ENCODE measurements around the gene RBM34.

The RBM34 gene

DNA sequence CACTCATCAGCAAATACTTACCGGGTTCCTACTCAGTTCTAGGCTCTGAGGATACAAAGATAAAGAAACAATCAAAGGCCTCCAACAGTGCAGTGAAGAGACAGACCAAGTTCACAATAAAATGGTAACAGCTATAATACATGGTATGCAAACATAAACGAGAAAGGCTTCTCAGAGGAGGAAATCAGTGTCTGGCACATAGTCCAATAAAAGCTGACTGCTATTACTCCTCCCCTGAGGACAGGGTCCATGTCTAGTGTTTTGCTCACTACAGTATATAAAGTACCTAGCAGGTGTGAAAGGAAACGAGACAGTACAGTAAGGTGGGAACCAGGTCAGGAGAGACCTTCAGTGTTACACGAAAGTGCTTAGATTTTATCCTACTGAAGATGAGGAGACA lies 4.3 kb downstream of the RBM34 start:
- DNase-seq (ENCODE audit: extremely low spot score, insufficient read length, low read depth) (no peak), FAIRE-seq (no peak)

DNA sequence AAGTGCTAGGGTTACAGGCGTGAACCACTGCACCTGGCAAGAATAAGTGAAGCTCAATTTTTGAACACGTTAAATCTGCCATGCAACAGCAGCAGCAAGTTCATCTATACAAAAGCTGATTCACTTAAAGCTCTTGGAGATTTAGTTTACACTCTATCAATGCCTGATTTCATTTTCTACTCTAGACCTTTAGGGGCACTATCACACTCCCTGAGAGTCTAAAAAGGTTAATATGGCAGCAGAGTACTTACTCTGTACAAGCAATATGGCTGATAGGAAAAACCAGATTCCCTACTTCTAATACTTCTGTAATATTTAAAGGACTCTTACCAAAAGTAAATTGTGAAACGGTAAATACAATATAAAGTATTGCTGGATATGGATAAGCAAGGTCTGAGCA lies 4.8 kb downstream of the RBM34 start:
- DNase-seq (ENCODE audit: extremely low spot score, insufficient read length, low read depth) (no peak), FAIRE-seq (no peak)

DNA sequence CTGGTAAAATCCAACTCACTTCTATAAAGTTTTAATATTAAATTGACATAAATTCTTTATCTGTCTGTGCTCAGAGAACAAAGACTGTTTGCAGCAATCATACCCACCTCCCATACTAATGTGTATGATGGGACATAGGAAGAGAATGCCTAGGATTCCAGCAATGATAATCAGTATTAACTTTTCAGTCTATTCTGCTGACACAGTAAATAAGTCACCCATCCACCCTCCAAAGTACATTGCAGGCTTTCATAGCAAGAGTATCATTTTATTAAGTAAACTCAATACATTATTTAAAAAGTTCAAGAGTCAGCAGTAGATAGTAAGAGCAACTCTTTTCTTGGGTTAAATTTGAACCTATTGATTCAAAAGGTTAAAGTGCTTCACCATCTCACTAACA lies 8.8 kb downstream of the RBM34 start:
- DNase-seq (ENCODE audit: extremely low spot score, insufficient read length, low read depth) (no peak), FAIRE-seq (no peak)

DNA sequence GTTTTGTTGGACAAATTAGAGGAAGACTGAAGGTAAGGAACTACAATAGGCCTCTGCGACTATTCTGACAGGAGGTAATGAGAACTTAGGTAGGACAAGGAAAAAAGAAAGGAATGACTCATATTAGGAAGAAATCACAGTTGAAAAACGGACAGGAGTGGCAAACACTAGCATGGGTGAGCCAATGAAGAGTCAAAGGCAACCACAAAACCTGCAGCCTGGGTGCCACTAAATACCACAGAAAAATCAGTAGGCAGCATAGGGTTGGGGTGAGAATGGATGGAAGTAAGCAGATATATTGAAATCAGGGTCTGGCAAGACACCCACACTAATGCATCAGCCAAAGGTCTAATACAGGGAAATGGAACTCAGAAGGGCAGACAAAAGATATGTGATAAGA lies 10.0 kb downstream of the RBM34 start:
- no peak for DNase-seq (ENCODE audit: extremely low spot score, insufficient read length, low read depth)
- no peak for FAIRE-seq

DNA sequence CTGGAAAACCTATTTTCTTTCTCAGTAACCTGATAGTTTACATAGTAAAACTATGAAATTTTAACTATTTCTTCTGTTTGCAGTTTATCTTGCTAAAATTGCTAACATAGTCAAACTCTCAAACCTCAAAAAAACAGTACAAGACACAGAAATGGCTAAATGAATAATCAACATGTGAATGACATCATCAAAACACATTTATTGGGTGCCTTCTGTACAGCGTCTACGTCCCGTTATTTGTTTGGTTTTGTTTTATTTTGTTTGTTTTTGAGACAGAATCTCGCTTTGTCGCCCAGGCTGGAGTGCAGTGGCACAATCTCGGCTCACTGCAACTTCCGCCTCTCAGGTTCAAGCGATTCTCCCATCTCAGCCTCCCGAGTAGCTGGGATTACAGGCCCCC lies 11.2 kb downstream of the RBM34 start:
- no peak for DNase-seq (ENCODE audit: extremely low spot score, insufficient read length, low read depth)
- no peak for FAIRE-seq

DNA sequence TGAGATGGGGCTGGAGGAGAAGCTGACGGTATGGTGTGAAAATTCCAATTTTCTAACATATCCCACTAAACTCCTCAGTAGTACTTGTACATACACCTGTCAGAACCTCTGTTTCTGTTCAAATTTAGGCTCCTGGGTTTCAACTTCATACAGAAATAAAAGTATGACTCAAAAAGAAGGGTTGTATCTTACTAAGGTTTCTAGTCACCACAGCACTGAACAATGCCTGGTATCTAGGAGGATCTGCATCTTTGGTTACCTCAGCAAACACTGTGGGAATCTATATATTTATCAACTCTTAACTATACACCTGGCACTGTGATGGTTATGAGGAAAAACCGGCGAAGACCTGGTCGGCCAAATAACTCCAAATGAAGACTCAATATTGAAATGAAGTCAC lies 13.8 kb downstream of the RBM34 start:
- no peak for FAIRE-seq
- no peak for DNase-seq (ENCODE audit: extremely low spot score, insufficient read length, low read depth)

DNA sequence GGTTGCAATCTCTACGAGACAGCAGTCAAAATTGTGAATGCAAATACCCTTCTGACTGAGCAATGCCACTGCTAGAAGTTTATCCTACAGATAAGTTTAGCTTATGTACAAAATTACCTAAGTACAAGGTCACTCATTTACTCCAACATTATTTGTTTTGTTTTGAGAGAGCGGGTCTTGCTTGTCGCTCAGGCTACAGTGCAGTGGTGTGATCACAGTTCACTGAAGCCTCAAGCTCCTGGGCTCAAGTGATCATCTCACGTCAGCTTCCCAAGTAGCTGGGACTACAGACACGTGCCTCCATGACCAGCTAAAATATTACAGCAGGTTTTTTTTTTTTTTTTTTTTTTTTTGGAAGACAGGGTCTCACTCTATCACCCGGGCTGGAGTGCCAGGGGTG lies 15.4 kb downstream of the RBM34 start:
- FAIRE-seq (no peak), DNase-seq (ENCODE audit: extremely low spot score, insufficient read length, low read depth) (no peak)

DNA sequence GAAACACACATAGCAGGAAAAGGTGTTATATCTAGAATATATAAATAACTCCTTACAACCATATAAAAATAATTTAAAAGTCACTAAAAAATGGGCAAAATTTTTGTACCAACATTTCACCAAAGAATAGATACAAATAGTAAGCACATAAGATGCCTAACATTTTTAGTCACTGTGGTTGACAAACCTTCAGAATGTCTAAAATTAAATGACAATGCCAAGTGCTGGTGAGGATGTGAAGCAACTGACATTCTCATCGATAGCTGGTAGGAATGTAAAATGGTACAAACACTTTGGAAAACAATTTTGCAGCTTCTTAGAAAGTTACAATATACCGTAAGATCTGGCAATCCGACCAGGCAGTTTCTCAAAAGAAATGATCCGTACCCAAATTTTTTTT lies 18.1 kb downstream of the RBM34 start:
- DNase-seq (ENCODE audit: extremely low spot score, insufficient read length, low read depth) (no peak), FAIRE-seq (no peak)

DNA sequence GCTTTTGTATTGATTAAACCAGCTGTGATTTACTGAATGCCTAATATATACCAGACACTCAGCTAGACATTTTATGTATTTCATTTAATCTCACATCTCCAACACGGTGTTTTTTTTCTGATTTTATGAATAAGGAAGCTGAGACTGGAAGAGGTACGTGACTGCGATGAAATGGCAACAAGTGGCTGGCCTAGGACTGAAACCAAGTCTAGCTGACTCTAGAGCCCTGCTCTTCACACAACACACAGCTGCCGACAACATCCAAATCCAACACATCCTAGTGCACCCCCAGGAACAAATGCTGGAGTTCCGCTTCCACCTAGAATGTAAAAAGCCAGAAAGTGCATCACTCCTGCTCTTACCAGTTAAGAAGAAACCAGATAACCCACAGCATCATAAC lies 21.7 kb downstream of the RBM34 start:
- DNase-seq (ENCODE audit: extremely low spot score, insufficient read length, low read depth) (no peak), FAIRE-seq (no peak)

DNA sequence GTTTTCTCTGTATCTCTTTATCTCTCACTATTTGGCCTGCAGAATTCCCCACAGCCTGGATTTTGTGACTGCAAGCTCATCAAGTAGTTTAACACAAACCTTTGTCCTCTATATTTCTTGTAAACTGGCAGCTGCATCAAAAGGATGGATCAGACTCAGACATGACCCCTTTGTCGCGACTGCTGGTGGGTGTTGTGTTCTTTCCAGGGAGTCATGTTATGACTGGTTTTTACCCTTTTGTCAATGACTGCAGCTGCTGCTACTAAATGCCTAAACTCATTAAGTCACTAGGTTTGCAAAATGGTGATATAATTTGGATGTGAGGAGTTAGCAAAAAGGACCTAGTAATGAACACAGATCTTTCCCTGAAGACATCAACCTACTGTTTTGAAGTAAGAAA lies 22.2 kb downstream of the RBM34 start:
- no peak for DNase-seq (ENCODE audit: extremely low spot score, insufficient read length, low read depth)
- no peak for FAIRE-seq

DNA sequence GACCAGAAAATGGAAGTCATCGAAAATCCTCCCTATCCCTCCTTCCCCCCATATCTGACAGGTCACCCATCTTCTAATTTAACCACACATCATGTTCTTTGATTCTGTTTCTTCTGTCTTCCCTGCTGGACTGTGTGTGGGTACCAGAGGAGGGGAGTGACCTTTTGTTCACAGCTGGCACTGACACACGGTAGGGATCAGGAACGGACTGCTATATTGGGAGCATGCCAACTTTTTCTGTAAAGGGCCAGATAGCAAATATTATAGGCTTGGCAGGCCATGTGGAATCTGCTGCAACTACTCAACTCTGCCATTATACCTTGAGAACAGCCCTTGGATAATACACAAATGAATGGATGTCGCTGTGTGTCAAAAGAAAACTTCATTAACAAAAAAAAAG lies 24.9 kb downstream of the RBM34 start:
- FAIRE-seq (no peak), DNase-seq (ENCODE audit: extremely low spot score, insufficient read length, low read depth) (no peak)

DNA sequence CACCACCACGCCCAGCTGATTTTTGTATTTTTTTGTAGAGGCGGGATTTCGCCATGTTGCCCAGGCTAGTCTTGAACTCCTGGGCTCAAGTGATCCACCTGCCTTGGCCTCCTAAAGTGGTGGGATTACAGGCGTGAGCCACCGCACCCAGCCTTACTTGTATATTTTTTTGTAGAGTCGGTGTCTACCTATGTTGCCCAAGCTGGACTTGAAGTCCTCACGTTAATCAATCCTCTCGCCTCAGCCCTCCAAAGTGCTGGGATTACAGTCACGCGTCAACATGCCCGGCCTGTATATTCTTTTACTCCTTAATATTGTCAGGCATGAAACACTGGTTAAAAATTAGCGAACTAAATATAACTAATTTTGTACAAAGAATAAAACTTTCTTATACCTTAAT lies 26.9 kb downstream of the RBM34 start:
- no peak for FAIRE-seq
- DNase-seq (ENCODE audit: extremely low spot score, insufficient read length, low read depth) = no peak

DNA sequence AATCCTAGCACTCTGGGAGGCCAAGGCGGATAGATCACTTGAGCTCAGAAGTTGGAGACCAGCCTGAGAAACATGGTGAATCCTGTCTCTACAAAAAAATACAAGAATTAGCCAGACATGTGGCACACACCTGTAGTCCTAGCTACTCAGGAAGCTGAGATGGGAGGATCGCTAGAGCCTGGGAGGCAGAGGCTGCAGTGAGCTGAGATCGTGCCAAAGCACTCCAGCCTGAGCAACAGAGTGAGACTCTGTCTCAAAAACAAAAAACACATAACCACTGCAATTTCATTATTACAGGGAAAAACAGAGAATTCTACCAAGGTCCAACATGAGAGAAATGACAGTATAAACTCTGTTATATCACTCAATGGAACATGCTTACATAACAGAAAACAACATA lies 28.0 kb downstream of the RBM34 start:
- no peak for DNase-seq (ENCODE audit: extremely low spot score, insufficient read length, low read depth)
- no peak for FAIRE-seq

DNA sequence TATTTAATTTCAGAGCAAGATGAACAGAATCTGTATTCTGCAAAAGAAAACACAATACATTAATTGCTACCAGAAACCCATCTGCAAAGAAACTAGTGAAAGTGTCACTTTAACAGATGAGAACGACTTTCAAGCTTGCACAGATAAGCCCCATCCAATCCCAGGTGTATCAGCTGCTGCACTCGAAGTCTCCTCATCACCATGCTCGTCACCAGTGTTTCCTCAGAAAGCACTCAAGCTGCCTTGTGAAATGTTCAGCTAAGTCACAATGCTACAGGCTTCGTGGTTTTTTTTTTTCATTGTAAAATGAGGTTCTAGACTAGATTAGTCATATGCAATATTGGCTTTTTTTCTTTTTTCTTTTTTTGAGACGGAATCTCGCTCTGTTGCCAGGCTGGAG lies 29.1 kb downstream of the RBM34 start:
- DNase-seq (ENCODE audit: extremely low spot score, insufficient read length, low read depth) (no peak), FAIRE-seq (no peak)

DNA sequence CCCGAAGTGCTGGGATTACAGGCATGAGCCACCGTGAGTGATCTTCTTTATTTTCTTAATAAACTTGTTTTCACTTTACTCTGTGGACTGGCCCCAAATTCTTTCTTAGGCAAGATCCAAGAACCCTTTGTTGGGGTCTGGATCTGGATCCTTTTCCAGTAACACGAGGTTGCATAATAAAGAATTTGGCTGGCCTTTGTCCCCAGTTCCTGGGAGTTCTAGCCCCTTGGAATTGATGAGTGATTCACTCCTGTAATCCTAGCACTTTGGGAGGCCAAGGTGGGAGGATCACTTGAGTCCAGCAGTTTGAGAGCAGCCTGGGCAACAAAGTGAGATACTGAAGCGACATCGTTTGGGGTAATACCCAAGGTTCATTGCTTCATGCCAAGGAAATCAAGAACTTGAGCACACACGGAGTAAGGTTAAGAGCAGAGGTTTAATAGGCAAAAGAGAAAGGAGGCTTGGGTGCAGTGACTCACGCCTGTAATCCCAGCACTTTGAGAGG lies 30.2 kb downstream of the RBM34 start:
- DNase-seq (ENCODE audit: extremely low spot score, insufficient read length, low read depth) (no peak), FAIRE-seq (no peak)

DNA sequence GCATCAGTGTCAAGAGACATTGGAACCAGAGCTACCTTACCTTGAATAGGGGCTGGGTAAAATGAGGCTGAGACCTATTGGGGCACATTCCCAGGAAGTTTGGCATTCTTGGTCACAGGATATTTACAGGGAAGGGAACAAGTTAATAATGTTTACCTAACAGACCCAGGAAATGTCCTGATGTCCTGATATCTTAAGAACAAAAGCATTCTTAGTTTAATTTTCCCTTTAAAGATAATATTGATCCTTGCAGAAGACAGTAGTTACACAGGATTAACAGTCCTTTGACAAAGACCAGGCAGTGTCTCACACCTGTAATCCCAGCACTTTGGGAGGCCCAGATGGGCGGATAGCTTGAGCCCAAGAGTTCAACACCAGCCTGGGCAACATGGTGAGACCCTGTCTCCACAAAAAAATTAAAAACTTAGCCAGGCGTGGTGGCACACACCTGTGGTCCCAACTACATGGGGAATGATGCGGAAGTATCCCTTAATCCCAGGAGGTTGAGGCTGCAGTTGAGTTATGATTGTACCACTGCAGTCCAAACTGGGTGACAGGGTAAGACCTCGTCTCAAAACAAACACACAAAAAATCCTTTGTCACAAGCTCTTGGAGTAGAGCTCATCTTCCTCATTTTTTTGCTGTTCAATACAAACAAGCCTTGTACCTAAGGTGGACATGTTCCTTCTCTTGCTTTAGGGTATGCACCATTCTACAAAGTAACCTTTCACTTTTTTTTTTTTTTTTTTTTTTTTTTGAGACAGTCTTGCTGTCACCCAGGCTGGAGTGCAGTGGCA lies 31.1 kb downstream of the RBM34 start:
- DNase-seq (ENCODE audit: extremely low spot score, insufficient read length, low read depth) (no peak), FAIRE-seq (no peak)

DNA sequence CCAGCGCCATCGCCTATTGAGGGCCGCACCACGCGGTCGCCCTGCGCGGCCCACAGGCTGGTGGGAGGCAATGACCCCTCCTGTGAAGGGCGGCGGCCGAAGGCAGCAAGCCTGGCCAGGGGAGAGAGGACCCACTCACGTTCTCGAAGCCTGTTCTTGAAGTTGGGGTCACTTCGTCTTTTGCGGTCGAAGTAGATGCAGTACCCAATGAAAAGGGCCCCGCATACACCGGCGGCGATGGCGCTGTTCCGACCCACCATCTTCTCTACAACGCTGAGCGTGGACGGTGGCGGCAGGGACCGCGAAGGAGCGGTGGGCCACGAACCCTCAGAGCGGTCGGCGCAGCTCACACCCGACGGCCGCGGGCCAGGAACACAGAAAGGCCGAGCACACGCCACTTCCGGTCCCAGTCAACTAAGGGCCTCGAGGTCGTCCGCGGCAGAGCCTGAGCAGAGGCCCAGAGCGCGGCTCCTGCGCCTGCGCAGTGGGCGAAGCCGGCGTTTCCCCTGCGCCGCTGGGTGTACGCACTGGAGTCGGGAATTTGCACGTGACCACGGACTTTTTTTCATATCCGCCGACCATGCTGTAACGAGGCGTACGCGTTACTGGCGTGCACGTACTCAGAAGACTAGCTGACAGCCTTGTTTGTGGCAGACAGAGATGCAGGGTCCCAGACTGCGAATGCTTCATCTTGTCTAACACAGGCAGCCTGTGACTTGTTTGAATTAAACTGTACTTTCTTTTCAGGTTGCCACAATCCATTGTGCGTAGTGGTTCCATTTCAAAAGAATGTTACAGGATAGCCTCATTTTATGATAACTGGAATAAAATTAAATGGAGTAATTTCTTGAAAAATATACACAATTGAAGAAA lies 32.4 kb downstream of the RBM34 start, which contains the start of gene TOMM20:
Gene TOMM20, minus strand, starts transcription at position 382 of the 873 bp plus-strand sequence. Its CDS starts 122 bp downstream, at position 260.
- DNase-seq (ENCODE audit: extremely low spot score, insufficient read length, low read depth) (peak; percentile 96), FAIRE-seq (peak; percentile 95)

DNA sequence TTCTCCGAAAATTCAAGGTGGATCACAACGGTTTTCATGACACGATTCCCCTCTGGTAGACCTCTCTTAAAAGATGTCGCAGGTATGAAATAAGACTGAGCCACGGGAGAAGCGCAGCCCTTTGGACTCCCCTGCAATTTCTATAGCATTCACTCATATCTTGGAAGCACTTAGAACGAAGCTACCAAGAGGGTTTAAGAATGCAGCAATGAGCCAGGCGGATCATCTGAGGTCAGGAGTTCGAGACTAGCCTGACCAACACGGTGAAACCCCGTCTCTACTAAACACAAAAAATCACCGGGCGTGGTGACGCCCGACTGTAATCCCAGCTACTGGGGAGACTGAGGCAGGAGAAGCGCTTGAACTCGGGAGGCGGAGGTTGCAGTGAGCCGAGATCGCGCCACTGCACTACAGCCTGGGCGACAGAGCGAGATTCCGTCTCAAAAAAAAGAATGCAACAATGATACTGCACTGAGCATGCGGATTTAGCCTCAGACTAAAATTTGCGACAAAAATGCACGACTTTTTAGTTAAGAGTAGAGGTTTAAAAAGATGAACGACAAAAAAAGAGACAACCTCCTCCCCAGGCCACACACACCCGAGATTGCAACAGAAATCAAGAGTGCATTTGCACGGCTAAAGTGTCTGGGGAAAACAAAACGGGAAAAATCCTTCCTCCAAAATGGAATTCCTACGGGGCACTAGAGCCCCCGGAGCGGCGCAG lies 33.2 kb downstream of the RBM34 start:
- DNase-seq (ENCODE audit: extremely low spot score, insufficient read length, low read depth) (no peak), FAIRE-seq (no peak)

DNA sequence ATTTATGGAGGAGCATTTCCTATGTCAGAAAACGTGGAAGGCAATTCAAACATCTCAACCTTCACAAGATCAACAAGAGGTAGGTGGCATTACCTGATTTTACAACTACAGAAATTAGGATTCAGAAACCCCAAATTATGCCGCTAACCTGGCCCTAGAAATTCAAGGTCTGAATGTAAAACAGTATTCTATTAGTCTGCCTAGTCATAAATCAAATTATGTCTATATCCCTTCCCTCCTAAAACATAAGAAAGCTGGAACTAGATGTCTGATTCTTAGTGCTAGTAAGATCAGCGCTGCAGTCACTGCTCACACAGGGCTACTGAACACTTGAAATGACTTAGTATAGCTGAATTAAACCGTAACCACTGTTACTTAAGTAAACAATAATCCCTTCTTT lies 33.8 kb downstream of the RBM34 start:
- FAIRE-seq (no peak), DNase-seq (ENCODE audit: extremely low spot score, insufficient read length, low read depth) (no peak)

DNA sequence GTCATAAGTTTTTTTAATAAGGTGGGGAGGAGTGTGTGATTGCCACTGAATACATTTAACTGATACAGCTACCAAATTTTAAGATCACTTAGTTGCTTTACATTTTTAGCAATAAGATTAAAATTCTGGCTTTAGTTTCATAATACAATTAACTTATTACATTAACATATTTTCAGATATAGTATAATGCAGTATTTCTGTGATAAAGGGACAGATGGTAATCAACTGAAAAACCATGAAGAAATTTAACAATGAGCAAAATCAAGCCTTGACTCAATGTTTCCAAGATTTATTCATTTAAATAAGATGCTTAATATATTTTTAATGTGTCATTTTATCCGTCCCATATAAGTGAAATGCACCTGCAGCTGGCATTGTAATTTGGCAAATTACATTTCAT lies 36.4 kb downstream of the RBM34 start:
- FAIRE-seq = no peak
- DNase-seq (ENCODE audit: extremely low spot score, insufficient read length, low read depth) = no peak

DNA sequence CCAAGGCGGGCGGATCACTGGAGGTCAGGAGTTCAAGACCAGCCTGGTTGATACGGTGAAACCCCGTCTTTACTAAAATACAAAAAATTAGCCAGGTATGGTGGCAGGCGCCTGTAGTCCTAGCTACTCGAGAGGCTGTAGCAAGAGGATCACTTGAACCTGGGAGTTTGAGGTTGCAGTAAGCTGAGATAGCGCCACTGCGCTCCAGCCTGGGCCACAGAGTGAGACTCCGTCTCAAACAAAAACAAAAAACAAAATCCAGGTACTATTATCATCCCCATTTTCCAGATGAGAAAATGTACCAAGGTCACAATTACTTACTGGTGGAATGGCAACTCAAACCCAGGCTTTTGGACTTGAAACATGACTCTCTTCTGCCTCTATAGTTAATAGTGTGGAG lies 36.9 kb downstream of the RBM34 start:
- FAIRE-seq (no peak), DNase-seq (ENCODE audit: extremely low spot score, insufficient read length, low read depth) (no peak)
